B cell (primary cell): ENCODE data around the gene PHOSPHO1. TPM values are rescaled to one million over a fixed set of nuclear protein-coding genes. Genes with fewer than 3 reads are reported as not detected.

Source experiments
- ATAC-seq: fragments of 200-7000 bp; cut with Tn5 transposase; one replicate; pipeline ENCODE4 v1.10.0; 2021; ENCODE audit warnings: low read depth, mild to moderate bottlenecking, moderate number of reproducible peaks, moderate library complexity
- CTCF ChIA-PET: fragments of 350-600 bp; sonication (Branson Sonifier 250); formaldehyde crosslinking; loops from one replicate; lab custom pipeline; 2021; ENCODE audit warnings: antibody characterized with exemption, inconsistent platforms; lab: Charles Lee
- POLR2A ChIA-PET: fragments of 350-600 bp; sonication (Branson Sonifier 250); formaldehyde crosslinking; loops from one replicate; lab custom pipeline; 2021; ENCODE audit warnings: antibody characterized with exemption; lab: Charles Lee
- DNase-seq: peaks from one replicate; pipeline ENCODE4 v3.0.0; 2013
- H2AFZ ChIP-seq: 2 replicates; pipeline ENCODE4 v1.6.1; 2012; ENCODE audit warnings: mild to moderate bottlenecking, low read depth, low read length; ENCODE audit not compliant: insufficient read depth, poor library complexity, severe bottlenecking
- H3K27ac ChIP-seq, 2 donors: 1 replicate in 1 of 2; 2 replicates in 1 of 2; pipeline ENCODE4 v1.5.1; 2012 to 2013; ENCODE audit warnings: low read length in 2 of 2, mild to moderate bottlenecking in 2 of 2, moderate library complexity in 1 of 2
- H3K27me3 ChIP-seq, 4 experiments: fragments of 200-600 bp in 1 of 4; sonication (generic) in 1 of 4; replicated peaks in 1 of 4; 1 replicate in 2 of 4; 2 replicates in 2 of 4; pipeline versions ENCODE4 v1.6.1 to v1.7.0; 2013 to 2016; ENCODE audit warnings: low read length in 3 of 4, mild to moderate bottlenecking in 2 of 4, mixed read lengths in 1 of 4, moderate library complexity in 1 of 4; ENCODE audit not compliant: insufficient read depth in 4 of 4, control insufficient read depth in 3 of 4; ENCODE audit errors: control extremely low read depth in 1 of 4
- H3K36me3 ChIP-seq, 2 experiments: replicated peaks in 1 of 2; 1 replicate in 1 of 2; 2 replicates in 1 of 2; pipeline versions ENCODE4 v1.6.1 to v1.7.1; 2013; ENCODE audit warnings: low read length in 1 of 2; ENCODE audit not compliant: insufficient read depth in 2 of 2, control insufficient read depth in 1 of 2; ENCODE audit errors: control extremely low read depth in 1 of 2, extremely low read depth in 1 of 2
- H3K4me1 ChIP-seq, 2 donors: fragments of 200-600 bp in 1 of 2; sonication (generic) in 1 of 2; 1 replicate in 1 of 2; 2 replicates in 1 of 2; pipeline versions ENCODE4 v1.5.1 to v1.6.1; 2013 to 2017; ENCODE audit warnings: low read length in 2 of 2; ENCODE audit not compliant: control insufficient read depth in 2 of 2, insufficient read depth in 2 of 2
- H3K4me2 ChIP-seq: replicated peaks from 2 replicates; pipeline ENCODE3; 2012; ENCODE audit warnings: mild to moderate bottlenecking, low read depth, low read length; ENCODE audit not compliant: poor library complexity, severe bottlenecking
- H3K4me3 ChIP-seq, 5 experiments: fragments of 200-600 bp in 1 of 5; sonication (generic) in 1 of 5; 1 replicate in 3 of 5; 2 replicates in 2 of 5; pipeline versions ENCODE4 v1.5.1 to v1.7.0; 2011 to 2016; ENCODE audit warnings: low read length in 4 of 5, mild to moderate bottlenecking in 4 of 5, low read depth in 2 of 5, control low read depth in 1 of 5, moderate library complexity in 1 of 5; ENCODE audit not compliant: insufficient read depth in 1 of 5; ENCODE audit errors: control extremely low read depth in 1 of 5, extremely low read depth in 1 of 5
- H3K79me2 ChIP-seq: fragments of 200-600 bp; sonication (generic); one replicate; pipeline ENCODE4 v1.6.0; 2016; ENCODE audit warnings: low read length; ENCODE audit not compliant: control insufficient read depth, insufficient read depth
- H3K9ac ChIP-seq: fragments of 200-600 bp; sonication (generic); 2 replicates; pipeline ENCODE4 v1.6.1; 2017; ENCODE audit warnings: mild to moderate bottlenecking, low read length, moderate library complexity
- H3K9me3 ChIP-seq, 3 donors: one replicate each; pipeline versions ENCODE4 v1.6.1 to v1.7.1; 2013; ENCODE audit warnings: low read length in 2 of 3; ENCODE audit not compliant: control insufficient read depth in 2 of 3, insufficient read depth in 1 of 3; ENCODE audit errors: control extremely low read depth in 1 of 3
- H4K20me1 ChIP-seq: 2 replicates; pipeline ENCODE4 v1.6.0; 2012; ENCODE audit warnings: mild to moderate bottlenecking, low read length; ENCODE audit not compliant: insufficient read depth, control insufficient read depth, poor library complexity, severe bottlenecking
- H3K27ac Mint-ChIP-seq: one replicate; pipeline ENCODE4 v1.8.0; 2021; ENCODE audit warnings: mixed read lengths
- H3K27me3 Mint-ChIP-seq: one replicate; pipeline ENCODE4 v1.8.0; 2021; ENCODE audit warnings: mixed read lengths
- H3K4me1 Mint-ChIP-seq: one replicate; pipeline ENCODE4 v1.8.0; 2021; ENCODE audit warnings: mixed read lengths
- H3K4me3 Mint-ChIP-seq: one replicate; pipeline ENCODE4 v1.8.0; 2021; ENCODE audit warnings: mixed read lengths
- H3K9me3 Mint-ChIP-seq: one replicate; pipeline ENCODE4 v1.8.0; 2022; ENCODE audit warnings: mixed read lengths; ENCODE audit not compliant: insufficient read depth
- EZH2 ChIP-seq: IDR thresholded peaks from 2 replicates; pipeline ENCODE4 v1.6.1; 2012; ENCODE audit warnings: borderline replicate concordance, low read depth, mild to moderate bottlenecking, moderate library complexity, low read length; ENCODE audit not compliant: insufficient read depth, poor library complexity, severe bottlenecking
- WGBS: methylation state at CpG from one replicate; pipeline ENCODE4 v1.1.5; 2013; ENCODE audit warnings: missing lambda C conversion rate; ENCODE audit not compliant: insufficient coverage; 5-methylcytosine and 5-hydroxymethylcytosine counted together
- intact Hi-C: fragments of 100-400 bp; cut with micrococcal nuclease; formaldehyde crosslinking; loops from one replicate; pipeline ENCODE4 v1.10.0; 2022
- polyA plus RNA-seq: library from polyadenylated mRNA; depleted of rRNA; stranded (reverse); fragments of >200 nt; gene quantifications from 2 replicates; pipeline ENCODE4 v1.2.3, GENCODE V29; 2012
- total RNA-seq, 2 donors: library from RNA; stranded (reverse); fragments of 120-200 nt in 1 of 2; gene quantifications; 1 replicate in 1 of 2; 2 replicates in 1 of 2; pipeline versions ENCODE4 v1.2.3 to v1.2.4, GENCODE V29; 2013 to 2022
- TF ChIP-seq, protein P1 (sequence below): fragments of 200-600 bp; IDR thresholded peaks from one replicate; pipeline ENCODE4 v1.8.0; 2022; ENCODE audit warnings: antibody characterized with exemption, mild to moderate bottlenecking

Gene PHOSPHO1
- total and polyA plus RNA-seq, 2 donors (not counting 1 experiment from before 2014, with no cell fraction given), result 0.15 TPM; not detected in 1

DNA sequence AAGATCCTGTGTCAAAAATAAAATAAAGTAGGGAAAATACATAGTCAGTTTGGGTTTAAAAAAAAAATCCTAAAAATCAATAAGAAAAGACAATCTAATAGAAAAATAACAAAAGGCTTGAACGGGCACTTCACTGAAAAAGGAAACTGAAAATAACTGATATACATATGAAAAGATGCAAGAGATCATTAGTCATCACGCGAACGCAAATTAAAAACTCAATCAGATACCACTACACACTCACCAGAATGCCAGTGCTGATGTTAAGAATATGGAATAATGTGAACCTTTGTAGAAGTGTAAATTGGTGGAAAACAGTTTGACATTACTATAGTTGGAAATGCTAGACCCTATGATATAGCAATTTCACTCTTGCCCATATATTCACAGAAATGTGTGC lies 34.8 kb downstream of the PHOSPHO1 start:
- no peaks in the 10 kb centered on the region for H3K27me3 Mint-ChIP-seq
- H3K4me1 ChIP-seq, result peaks cover 11 to 23% of the 10 kb centered on the region in 2 donors
- no peak overlapping the region for H3K27ac ChIP-seq
- no peak overlapping the region for H3K4me2 ChIP-seq
- no peak for DNase-seq
- no peaks in the 10 kb centered on the region for H3K9me3 ChIP-seq
- H2AFZ ChIP-seq, result no peak overlapping the region
- H3K27me3 ChIP-seq, result no peaks in the 10 kb centered on the region
- peaks cover 30% of the 10 kb centered on the region for H3K4me1 Mint-ChIP-seq
- ChIA-PET POLR2A (interaction anchor here (0.8 kb wide), 1 partner anchor 28 kb away, joined by 3 read pairs; no protein-coding TSS in a partner anchor), CTCF (interaction anchor here (0.8 to 7.6 kb wide), 2 partner anchors 32 to 33 kb away, joined by 4 to 162 read pairs; partner anchors contain the start of gene PHOSPHO1)
- no peaks in the 10 kb centered on the region for H3K36me3 ChIP-seq
- H3K27ac Mint-ChIP-seq, result peak overlapping the region; percentile 20
- H4K20me1 ChIP-seq, result no peaks in the 10 kb centered on the region
- WGBS, result no CpG with 5 or more reads among the region's 4 CpGs
- no peak for ATAC-seq
- no peak overlapping the region for H3K4me3 Mint-ChIP-seq
- no peaks in the 10 kb centered on the region for H3K9me3 Mint-ChIP-seq
- no peaks in the 10 kb centered on the region for H3K79me2 ChIP-seq
- TF ChIP-seq EZH2, result no peak
- TF ChIP-seq, protein P1, sequence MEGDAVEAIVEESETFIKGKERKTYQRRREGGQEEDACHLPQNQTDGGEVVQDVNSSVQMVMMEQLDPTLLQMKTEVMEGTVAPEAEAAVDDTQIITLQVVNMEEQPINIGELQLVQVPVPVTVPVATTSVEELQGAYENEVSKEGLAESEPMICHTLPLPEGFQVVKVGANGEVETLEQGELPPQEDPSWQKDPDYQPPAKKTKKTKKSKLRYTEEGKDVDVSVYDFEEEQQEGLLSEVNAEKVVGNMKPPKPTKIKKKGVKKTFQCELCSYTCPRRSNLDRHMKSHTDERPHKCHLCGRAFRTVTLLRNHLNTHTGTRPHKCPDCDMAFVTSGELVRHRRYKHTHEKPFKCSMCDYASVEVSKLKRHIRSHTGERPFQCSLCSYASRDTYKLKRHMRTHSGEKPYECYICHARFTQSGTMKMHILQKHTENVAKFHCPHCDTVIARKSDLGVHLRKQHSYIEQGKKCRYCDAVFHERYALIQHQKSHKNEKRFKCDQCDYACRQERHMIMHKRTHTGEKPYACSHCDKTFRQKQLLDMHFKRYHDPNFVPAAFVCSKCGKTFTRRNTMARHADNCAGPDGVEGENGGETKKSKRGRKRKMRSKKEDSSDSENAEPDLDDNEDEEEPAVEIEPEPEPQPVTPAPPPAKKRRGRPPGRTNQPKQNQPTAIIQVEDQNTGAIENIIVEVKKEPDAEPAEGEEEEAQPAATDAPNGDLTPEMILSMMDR, result no peak
- intact Hi-C loops, result loop anchor here (10.0 kb wide), 2 partner anchors 479 to 1091 kb away; partner anchors contain the start of genes CBX1, SNX11 and SPOP
- H3K4me3 ChIP-seq, result no peak overlapping the region
- no peak overlapping the region for H3K9ac ChIP-seq

DNA sequence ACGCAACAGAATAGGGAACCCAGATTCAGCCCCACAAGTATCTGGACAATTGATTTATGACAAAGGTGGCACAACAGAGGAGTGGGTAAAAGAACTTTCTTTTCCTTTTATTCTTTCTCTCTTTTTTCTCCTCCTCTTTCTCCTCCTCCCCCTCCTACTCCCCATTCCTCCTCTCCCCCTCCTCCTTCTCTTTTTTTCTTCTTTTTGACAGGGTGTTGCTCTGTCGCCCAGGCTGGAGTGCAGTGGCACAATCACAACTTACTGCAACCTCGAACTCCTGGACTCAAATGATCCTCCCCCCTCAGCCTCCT lies 36.3 kb downstream of the PHOSPHO1 start:
- peak overlapping the region; percentile 97 for H3K27ac Mint-ChIP-seq
- no peaks in the 10 kb centered on the region for H3K27me3 Mint-ChIP-seq
- no peaks in the 10 kb centered on the region for H3K79me2 ChIP-seq
- no peaks in the 10 kb centered on the region for H4K20me1 ChIP-seq
- H3K9me3 Mint-ChIP-seq, result no peaks in the 10 kb centered on the region
- H3K4me1 ChIP-seq, result peaks cover 11 to 23% of the 10 kb centered on the region in 2 donors
- H3K9me3 ChIP-seq, result no peaks in the 10 kb centered on the region
- WGBS, result 38% methylated on average over 1 of the region's 3 CpGs
- POLR2A ChIA-PET, result interaction anchor here (0.6 to 4.1 kb wide), 7 partner anchors 16 to 263 kb away, joined by 4 to 45 read pairs (median 5); partner anchors contain the start of genes ABI3 and GNGT2
- H3K9ac ChIP-seq, result peak overlapping the region; percentile 90
- CTCF ChIA-PET, result interaction anchor here (0.6 to 7.6 kb wide), 7 partner anchors 8 to 64 kb away, joined by 3 to 162 read pairs (median 7); partner anchors contain the start of genes ABI3, GNGT2 and PHOSPHO1
- TF ChIP-seq EZH2, result no peak
- TF ChIP-seq, protein P1, result no peak
- ATAC-seq (no peak), DNase-seq (no peak)
- peak overlapping the region; percentile 93 for H3K4me3 Mint-ChIP-seq
- peaks cover 32% of the 10 kb centered on the region for H3K4me1 Mint-ChIP-seq
- intact Hi-C loops, result loop anchor here (10.0 kb wide), 2 partner anchors 481 to 1089 kb away; partner anchors contain the start of genes CBX1, SNX11 and SPOP
- H3K27me3 ChIP-seq, result no peaks in the 10 kb centered on the region
- peak overlapping the region in 1 of 5 experiments; percentile 89 for H3K4me3 ChIP-seq
- H2AFZ ChIP-seq, result no peak overlapping the region
- H3K27ac ChIP-seq, result no peak overlapping the region
- no peaks in the 10 kb centered on the region for H3K36me3 ChIP-seq
- peak overlapping the region; percentile 95 for H3K4me2 ChIP-seq
